HG03432 (cell line): ENCODE results near the gene FANCI.
"Not testable (repeated sequence)": the region's sequence is repeated elsewhere in the genome, so short reads cannot be mapped to it uniquely, and the experiment has no call there.

ENCODE experiments used
- ATAC-seq: cut with Tn5 transposase; IDR thresholded peaks from one replicate; pipeline ENCODE4 v1.9.1; 2021; ENCODE audit warnings: mild to moderate bottlenecking, moderate library complexity; ENCODE audit not compliant: unreplicated experiment

FANCI gene

GRCh38 chr15:89221543-89221942 lies 22.2 kb upstream of the FANCI start, which contains the start of gene RLBP1:
TSS of gene RLBP1 (minus strand) at chr15:89221579. CDS start at chr15:89218975, 2,604 bp downstream.
- no peak for ATAC-seq

GRCh38 chr15:89225588-89225987 lies 18.2 kb upstream of the FANCI start:
- ATAC-seq, result no peak

- ATAC-seq, result no peak
Measured at GRCh38 chr15:89226359-89227221, 17.2 kb upstream of the FANCI start.

- ATAC-seq, result no peak
Measured at GRCh38 chr15:89227425-89227824, 16.4 kb upstream of the FANCI start.

GRCh38 chr15:89230277-89230676 lies 13.5 kb upstream of the FANCI start:
- no peak for ATAC-seq

GRCh38 chr15:89231832-89232231 lies 11.9 kb upstream of the FANCI start:
- ATAC-seq, result no peak

- ATAC-seq, result not testable (repeated sequence)
Measured at GRCh38 chr15:89239883-89240810, 3.6 kb upstream of the FANCI start.

GRCh38 chr15:89243046-89243690 lies 611 bp upstream of the FANCI start:
- no peak for ATAC-seq

- peak; percentile 23 for ATAC-seq
Measured at GRCh38 chr15:89244574-89244903, 760 bp downstream of the FANCI start.

GRCh38 chr15:89247446-89247845 lies 3.7 kb downstream of the FANCI start:
- ATAC-seq, result no peak

GRCh38 chr15:89248584-89248983 lies 4.8 kb downstream of the FANCI start:
- no peak for ATAC-seq

- not testable (repeated sequence) for ATAC-seq
Measured at GRCh38 chr15:89250142-89250541, 6.4 kb downstream of the FANCI start.

- ATAC-seq, result not testable (repeated sequence)
Measured at GRCh38 chr15:89277281-89277680, 33.5 kb downstream of the FANCI start.

GRCh38 chr15:89278307-89278706 lies 34.5 kb downstream of the FANCI start:
- ATAC-seq, result no peak

- no peak for ATAC-seq
Measured at GRCh38 chr15:89282631-89283030, 38.9 kb downstream of the FANCI start.

GRCh38 chr15:89283201-89283600 lies 39.4 kb downstream of the FANCI start:
- ATAC-seq, result no peak

- no peak for ATAC-seq
Measured at GRCh38 chr15:89291934-89292438, 48.2 kb downstream of the FANCI start.

GRCh38 chr15:89293012-89293411 lies 49.2 kb downstream of the FANCI start:
- no peak for ATAC-seq

GRCh38 chr15:89299896-89300295 lies 56.1 kb downstream of the FANCI start:
- no peak for ATAC-seq

- ATAC-seq, result no peak
Measured at GRCh38 chr15:89301304-89302089, 57.7 kb downstream of the FANCI start.
